Fibroblast of the aortic adventitia (primary cell): Measurements from ENCODE around the gene ACAD11. TPM values are rescaled to one million over a fixed set of nuclear protein-coding genes. Genes with fewer than 3 reads are reported as not detected.

Experiments
- DNase-seq: peaks from one replicate; pipeline ENCODE4 v3.0.0-alpha.2; 2010; ENCODE audit warnings: low read depth
- H3K4me3 ChIP-seq: 2 replicates; pipeline ENCODE4 v1.5.1; 2011; ENCODE audit warnings: low read depth, mild to moderate bottlenecking, control low read depth, low read length, moderate library complexity
- CTCF ChIP-seq: IDR thresholded peaks from 2 replicates; pipeline ENCODE4 v1.5.1; 2011; ENCODE audit warnings: mild to moderate bottlenecking, low read length, control low read depth, inconsistent platforms; ENCODE audit not compliant: insufficient read depth
- total RNA-seq: library from RNA; depleted of rRNA; stranded (reverse); fragments of >200 nt; gene quantifications from 2 replicates; pipeline ENCODE4 v1.2.3, GENCODE V29; 2012; ENCODE audit warnings: low replicate concordance

Gene ACAD11
- total RNA-seq, 1 donor, result 37.8 TPM

- no peak for DNase-seq
- no peak for TF ChIP-seq CTCF
- no peak overlapping the region for H3K4me3 ChIP-seq
Measured at GRCh38 chr3:132549169-132549568, 110.4 kb downstream of the ACAD11 start.

- H3K4me3 ChIP-seq, result no peak overlapping the region
- no peak for TF ChIP-seq CTCF
- DNase-seq, result peak; percentile 49
Measured at GRCh38 chr3:132545471-132545870, 114.1 kb downstream of the ACAD11 start.

- TF ChIP-seq CTCF, result no peak
- no peak for DNase-seq
- no peak overlapping the region for H3K4me3 ChIP-seq
Measured at GRCh38 chr3:132544130-132544529, 115.5 kb downstream of the ACAD11 start.

- H3K4me3 ChIP-seq, result no peak overlapping the region
- peak; percentile 95 for DNase-seq
- TF ChIP-seq CTCF, result no peak
Measured at GRCh38 chr3:132543011-132543739, 116.4 kb downstream of the ACAD11 start.

GRCh38 chr3:132542577-132542976 is 117.0 kb downstream of the ACAD11 start:
- TF ChIP-seq CTCF, result no peak
- no peak overlapping the region for H3K4me3 ChIP-seq
- no peak for DNase-seq

GRCh38 chr3:132539681-132540080 is 119.9 kb downstream of the ACAD11 start:
- DNase-seq, result no peak
- H3K4me3 ChIP-seq, result no peak overlapping the region
- TF ChIP-seq CTCF, result no peak

GRCh38 chr3:132538072-132538471 is 121.5 kb downstream of the ACAD11 start:
- H3K4me3 ChIP-seq, result no peak overlapping the region
- TF ChIP-seq CTCF, result no peak
- DNase-seq, result no peak
